GM12801 (cell line): Measurements from ENCODE around the gene KAT2B.

Source experiments
- CTCF ChIP-seq: IDR thresholded peaks from one replicate; pipeline ENCODE4 v1.5.1; 2011; ENCODE audit warnings: control low read depth; ENCODE audit not compliant: insufficient read length; ENCODE audit errors: extremely low read depth

KAT2B gene

GRCh38 chr3:20125289-20125688 is 85.0 kb downstream of the KAT2B start:
- no peak for TF ChIP-seq CTCF

GRCh38 chr3:20125897-20126296 is 85.7 kb downstream of the KAT2B start:
- no peak for TF ChIP-seq CTCF

- no peak for TF ChIP-seq CTCF
These were observed 88.1 kb downstream of the KAT2B start for GRCh38 chr3:20128358-20128757.

- TF ChIP-seq CTCF, result no peak
These were observed 89.9 kb downstream of the KAT2B start for GRCh38 chr3:20130106-20130505.

- TF ChIP-seq CTCF, result no peak
These were observed 96.0 kb downstream of the KAT2B start for GRCh38 chr3:20136231-20136630.

GRCh38 chr3:20137647-20138046 is 97.4 kb downstream of the KAT2B start:
- no peak for TF ChIP-seq CTCF

GRCh38 chr3:20140881-20141280 is 100.6 kb downstream of the KAT2B start:
- TF ChIP-seq CTCF, result no peak

GRCh38 chr3:20141316-20141715 is 101.1 kb downstream of the KAT2B start:
- no peak for TF ChIP-seq CTCF
